ENCODE measurements around the gene KHSRP. TPM values are rescaled to one million over a fixed set of nuclear protein-coding genes. Genes with fewer than 3 reads are reported as not detected.
A peak's percentile ranks its signal among the peaks of the same experiment; 100 is the strongest.

KHSRP gene
- polyA plus RNA-seq (ENCODE audit: insufficient read length): 280 TPM
- long read RNA-seq, donor 1, transcript KHSRP-212 (3 exons, 851 nt): major isoform, 33 of 122 reads
- long read RNA-seq, donor 1, transcript KHSRP-211 (2 exons, 428 nt): minor isoform, 5 of 122 reads
- long read RNA-seq, donor 1, partial matches to known transcripts: 82 of 122 reads
- long read RNA-seq, donor 1, other reads (novel, unspliced or antisense): 0 of 122 reads
- long read RNA-seq, donor 2, transcript KHSRP-212 (3 exons, 851 nt): major isoform, 13 of 44 reads
- long read RNA-seq, donor 2, transcript KHSRP-211 (2 exons, 428 nt): minor isoform, 6 of 44 reads
- long read RNA-seq, donor 2, partial matches to known transcripts: 22 of 44 reads
- long read RNA-seq, donor 2, other reads (novel, unspliced or antisense): 0 of 44 reads
- long read RNA-seq, donor 3, transcript KHSRP-212 (3 exons, 851 nt): major isoform, 8 of 30 reads
- long read RNA-seq, donor 3, partial matches to known transcripts: 17 of 30 reads
- long read RNA-seq, donor 3, other reads (novel, unspliced or antisense): 0 of 30 reads
- long read RNA-seq, donor 4, partial matches to known transcripts: 0 of 2 reads
- long read RNA-seq, donor 4, other reads (novel, unspliced or antisense): 0 of 2 reads
- long read RNA-seq, donor 5, partial matches to known transcripts: 0 of 6 reads
- long read RNA-seq, donor 5, other reads (novel, unspliced or antisense): 0 of 6 reads
- long read RNA-seq, donor 6, transcript KHSRP-212 (3 exons, 851 nt): major isoform, 17 of 52 reads
- long read RNA-seq, donor 6, partial matches to known transcripts: 31 of 52 reads
- long read RNA-seq, donor 6, other reads (novel, unspliced or antisense): 0 of 52 reads
- long read RNA-seq, donor 7, transcript KHSRP-212 (3 exons, 851 nt): major isoform, 18 of 73 reads
- long read RNA-seq, donor 7, partial matches to known transcripts: 48 of 73 reads
- long read RNA-seq, donor 7, other reads (novel, unspliced or antisense): 0 of 73 reads
- long read RNA-seq, donor 8, transcript KHSRP-212 (3 exons, 851 nt): major isoform, 5 of 8 reads
- long read RNA-seq, donor 8, partial matches to known transcripts: 0 of 8 reads
- long read RNA-seq, donor 8, other reads (novel, unspliced or antisense): 0 of 8 reads

GRCh38 chr19:6424195-6424938, at the start of gene KHSRP:
TSS of gene KHSRP (minus strand) at chr19:6424811. CDS start at chr19:6424701, 110 bp downstream.
- no peak for DNase-seq

DNA sequence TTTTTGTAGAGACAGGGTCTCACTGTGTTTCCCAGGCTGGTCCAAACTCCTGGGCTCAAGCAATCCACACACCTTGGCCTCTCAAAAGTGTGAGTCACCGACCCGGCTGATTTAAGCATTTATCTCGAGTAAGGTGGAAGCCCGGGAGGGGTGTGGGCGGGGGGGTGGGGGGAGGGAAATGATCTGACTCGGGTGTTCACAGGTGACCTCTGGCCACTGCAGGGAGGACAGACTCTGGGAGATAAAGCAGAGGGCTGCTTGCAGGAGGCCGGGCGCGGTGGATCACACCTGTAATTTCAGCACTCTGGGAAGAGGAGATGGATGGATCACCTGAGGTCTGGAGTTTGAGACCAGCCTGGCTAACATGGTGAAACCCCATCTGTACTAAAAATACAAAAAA, 49.0 kb upstream of the KHSRP start:
- no peak for DNase-seq

GRCh38 chr19:6472713-6473112, 48.1 kb upstream of the KHSRP start:
- DNase-seq: no peak

DNA sequence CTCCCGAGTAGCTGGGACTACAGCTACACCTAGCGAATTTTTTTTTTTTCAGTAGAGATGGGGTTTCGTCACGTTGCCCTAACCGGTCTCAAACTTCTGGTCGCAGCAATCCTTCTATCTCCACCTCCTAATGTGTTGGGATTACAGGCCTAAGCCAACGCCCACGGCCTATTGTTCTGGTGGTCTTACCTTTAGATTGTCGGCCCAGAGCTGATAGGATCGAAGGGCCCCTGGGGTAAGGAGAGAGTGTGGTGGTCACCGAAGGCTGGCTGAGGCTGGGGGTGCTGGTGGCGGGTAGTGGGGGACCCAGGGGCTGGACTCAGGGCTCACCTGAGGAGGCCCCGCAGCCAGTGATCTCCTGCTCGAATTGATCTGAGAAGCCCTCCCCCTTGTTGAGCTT, 46.5 kb upstream of the KHSRP start:
- DNase-seq: no peak

DNA sequence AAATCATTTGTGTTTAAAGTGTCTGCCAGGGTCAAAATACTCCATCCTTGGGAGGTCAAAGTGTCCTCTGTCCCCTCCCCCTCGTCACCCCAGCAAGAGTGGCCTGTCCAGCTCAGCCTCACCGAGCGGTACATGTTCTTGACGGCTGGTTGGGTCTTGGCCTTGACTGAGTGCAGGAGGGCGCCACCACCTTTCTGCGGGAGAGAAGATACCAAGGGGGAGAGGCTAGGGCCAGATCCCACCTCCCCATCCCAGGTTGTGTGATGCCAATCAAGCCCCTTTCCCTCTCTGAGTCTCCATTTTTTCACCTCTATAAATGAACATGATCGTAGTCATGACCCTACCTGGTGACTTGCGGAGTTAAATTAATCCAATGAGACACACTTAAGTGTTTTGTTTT, 45.6 kb upstream of the KHSRP start:
- DNase-seq: no peak

DNA sequence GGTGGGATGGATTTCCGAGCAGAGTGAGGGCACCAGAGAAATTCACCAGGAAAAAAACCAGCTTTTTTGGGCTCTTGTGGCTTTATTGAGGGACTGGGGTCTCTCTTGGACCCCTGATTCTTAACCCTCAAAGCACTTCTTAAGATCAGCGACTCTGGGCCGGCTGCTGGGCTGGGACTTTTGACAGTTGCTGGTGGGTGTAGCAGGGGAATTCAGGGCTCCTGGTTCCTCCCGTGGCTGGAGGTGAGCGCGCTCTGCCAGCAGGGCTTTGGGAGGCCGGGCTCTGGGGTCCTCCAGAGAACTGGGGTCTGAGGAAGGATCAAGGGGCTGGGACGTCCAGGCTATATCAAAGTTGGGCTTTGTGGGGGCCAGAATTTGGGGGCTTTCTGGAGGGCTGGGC, 42.8 kb upstream of the KHSRP start:
- DNase-seq: no peak

- DNase-seq: no peak
Measured at GRCh38 chr19:6466526-6467248, 42.1 kb upstream of the KHSRP start.

DNA sequence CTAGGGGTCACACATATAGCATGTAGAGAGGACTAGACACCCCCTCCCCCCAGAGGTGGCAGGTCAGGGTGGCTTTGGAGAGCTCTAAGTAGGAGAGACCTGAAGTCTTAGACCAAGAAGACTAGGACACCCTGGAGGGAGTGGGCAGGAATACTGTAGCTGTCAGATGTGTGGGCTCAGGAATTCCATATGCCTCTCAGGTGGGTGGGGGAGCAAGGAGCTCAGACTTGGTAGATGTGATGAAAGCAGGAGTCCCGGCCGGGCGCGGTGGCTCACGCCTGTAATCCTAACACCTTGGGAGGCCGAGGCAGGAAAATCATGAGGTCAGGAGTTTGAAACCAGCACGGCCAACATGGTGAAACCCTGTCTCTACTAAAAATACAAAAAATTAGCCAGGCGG, 41.1 kb upstream of the KHSRP start:
- DNase-seq: no peak

DNA sequence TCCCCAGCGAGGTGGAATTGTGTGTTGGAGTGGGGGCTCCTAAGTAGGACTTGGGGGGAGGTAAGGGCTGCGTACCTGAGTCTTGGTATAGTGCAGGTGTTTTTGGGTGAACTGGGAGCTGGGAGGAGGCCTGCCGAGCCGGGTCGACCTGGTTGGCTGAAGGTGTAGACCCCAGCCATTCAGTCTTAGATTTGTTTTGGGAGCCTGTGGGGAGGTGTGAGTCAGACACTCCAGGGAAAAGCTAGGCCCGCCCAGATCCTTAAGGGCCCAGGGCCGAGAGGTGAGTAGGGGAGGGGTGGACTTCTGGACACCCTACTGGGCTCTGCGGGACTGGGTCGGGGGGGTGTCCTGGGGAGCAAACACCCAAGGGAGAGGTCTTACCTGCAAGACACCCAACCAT, 40.4 kb upstream of the KHSRP start:
- DNase-seq: no peak

GRCh38 chr19:6464070-6464873, 39.7 kb upstream of the KHSRP start, which contains the start of gene CRB3:
TSS of gene CRB3 (plus strand) at chr19:6464271. CDS start at chr19:6464702, 431 bp downstream.
- peak; percentile 68 for DNase-seq

GRCh38 chr19:6460099-6460884, 35.7 kb upstream of the KHSRP start:
- peak; percentile 99 for DNase-seq

DNA sequence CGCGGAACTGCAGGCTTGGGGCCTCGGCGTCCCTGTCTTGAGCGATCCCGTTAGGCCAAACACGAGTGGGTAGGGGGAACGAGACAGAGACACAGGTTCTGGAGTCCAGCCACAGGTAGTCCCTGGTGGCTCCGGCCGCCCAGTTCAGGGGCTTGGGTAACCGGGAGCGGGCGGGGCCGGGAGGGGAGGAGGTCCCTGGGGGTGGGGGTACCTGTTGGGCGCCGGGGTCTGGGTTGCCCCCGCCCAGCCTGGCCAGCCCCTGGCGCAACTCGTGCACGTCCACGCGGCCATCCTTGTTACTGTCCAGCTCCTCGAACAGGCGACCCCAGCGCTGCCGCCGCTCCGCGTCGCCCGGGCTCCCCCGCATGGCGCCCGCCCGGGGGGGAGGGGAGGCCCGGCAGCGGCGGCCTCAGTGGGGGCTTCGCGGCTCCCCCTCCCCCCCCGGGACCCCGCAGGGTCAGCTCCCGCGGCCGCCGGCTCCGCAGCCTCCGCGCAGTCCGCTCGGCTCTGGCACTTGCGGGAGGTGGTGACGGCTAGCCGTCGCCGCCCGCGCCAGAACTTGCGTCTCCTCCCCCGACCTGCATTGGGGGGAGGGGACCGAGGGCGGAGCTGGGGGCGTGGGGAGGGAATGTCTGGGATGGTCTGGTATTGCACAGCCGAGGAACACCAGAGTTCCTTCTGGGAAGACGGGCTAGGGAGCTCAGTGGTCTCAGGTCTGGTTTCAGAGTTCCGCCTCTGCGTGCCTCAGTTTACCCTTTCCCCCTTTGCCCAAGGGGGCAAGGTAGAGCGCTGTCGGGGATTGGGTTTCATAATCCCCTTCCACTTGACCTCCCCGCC, 34.9 kb upstream of the KHSRP start, which contains the start of gene SLC25A23:
TSS of gene SLC25A23 (minus strand) at position 531 of the 837 bp plus-strand sequence. CDS start at position 367, 164 bp downstream.
- peak; percentile 75 for DNase-seq

DNA sequence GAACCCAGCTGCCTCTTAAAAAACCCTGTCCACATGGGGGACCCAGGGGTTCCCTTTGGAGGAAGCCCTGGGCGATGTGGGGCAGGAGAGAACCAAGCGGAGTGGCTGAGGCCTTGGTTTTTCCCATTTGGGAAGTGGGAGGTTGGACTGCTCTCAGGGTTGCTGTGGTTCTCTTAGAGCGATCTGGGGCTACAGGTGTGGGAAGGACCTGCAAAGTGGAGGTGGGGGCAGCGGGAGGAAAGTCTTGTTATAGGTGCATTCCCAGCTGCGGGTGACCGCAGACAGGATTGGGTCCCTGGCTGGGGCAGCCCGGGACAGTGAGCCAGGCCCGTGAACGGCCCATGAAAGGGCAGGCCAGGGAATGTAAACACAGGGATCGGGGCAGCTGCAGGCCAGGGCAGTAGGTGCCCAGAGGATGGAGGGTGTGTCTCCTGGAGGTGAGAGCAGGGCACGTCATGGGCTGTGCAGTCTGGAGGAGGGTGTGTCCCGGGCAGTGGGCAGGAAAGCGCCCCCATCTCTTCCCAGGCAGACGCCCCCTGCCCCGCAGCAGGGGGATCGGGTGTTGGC, 34.2 kb upstream of the KHSRP start:
- DNase-seq: no peak

DNA sequence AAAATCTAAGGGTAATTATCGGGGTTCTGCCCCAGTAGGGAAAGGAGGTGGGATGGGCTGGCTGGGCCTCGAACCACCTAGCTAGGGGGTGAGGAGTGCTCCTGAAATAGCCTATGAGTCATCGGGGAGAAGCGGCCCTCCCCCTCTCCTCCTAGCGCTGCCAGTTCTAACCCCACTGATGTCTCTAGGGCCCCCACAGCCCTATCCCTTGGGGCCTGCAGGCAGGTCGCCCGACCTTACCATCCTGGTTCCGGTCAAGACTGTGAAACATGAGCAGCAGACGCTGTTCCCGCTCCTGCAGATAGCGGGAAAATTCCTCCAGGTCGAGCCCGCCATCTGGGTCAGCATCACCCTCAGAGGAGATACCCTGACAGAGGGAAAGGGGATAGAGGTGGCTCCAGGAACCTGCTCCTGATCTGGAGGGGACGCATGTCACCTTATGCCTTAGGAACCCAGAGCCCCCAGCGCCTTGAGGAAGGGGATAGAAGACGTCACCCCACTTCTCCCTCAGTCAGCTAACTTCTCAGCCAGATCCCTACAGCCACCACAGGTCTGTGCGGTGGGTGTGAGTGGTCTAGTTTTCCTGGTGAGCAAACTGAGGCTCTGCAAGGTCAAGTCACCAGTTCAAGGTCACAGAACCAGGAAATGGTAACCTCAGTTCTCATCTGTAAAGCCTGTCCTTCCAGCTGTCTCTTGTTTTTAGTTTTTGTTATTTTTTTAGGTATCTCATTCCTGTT, 33.5 kb upstream of the KHSRP start:
- DNase-seq: no peak

DNA sequence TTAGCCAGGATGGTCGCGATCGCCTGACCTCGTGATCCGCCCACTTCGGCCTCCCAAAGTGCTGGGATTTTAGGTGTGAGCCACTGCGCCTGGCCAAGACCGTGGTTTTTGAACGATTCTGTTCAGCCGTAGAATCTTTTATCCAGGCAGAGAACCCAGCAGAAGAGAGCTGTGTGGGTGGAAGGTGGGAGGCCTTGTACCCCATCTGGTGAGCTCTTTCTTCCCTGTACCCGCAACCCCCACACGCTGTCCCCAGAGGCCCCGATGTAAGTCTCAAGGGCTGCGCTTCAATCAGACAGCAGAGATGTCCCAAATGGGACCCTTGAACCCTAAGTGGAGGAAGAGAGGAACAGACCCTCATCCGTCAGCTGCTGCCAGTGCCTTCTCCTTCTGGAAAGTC, 31.3 kb upstream of the KHSRP start:
- DNase-seq: no peak

DNA sequence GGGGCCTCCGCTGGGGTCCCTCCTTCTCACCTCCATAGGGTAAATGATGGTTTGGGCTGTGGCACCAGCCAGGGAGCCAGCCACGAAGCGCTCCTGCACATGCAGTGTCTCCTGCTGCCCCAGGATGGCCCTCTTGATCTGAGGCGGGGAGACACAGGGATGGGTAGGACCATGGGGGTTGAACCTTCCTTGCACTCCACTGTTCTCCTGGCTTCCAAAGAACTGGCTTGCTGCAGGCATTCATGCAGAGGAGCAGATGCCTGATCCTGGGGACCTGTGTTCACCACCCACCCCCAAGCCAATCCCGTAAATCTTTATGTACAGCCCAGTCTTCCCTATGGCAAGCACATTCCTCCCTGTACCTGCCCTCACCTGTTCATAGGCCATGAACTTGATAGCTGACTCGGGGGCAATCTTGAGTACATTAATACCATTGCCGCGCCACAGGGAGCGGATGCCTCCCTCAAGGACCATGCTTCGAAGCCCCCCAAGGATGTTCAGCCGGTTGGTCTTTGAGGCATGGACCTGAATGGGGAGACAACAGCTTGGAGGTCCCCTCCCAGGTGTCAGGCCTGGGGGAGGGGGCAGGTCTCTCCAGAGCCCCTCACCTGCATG, 29.4 kb upstream of the KHSRP start:
- no peak for DNase-seq

DNA sequence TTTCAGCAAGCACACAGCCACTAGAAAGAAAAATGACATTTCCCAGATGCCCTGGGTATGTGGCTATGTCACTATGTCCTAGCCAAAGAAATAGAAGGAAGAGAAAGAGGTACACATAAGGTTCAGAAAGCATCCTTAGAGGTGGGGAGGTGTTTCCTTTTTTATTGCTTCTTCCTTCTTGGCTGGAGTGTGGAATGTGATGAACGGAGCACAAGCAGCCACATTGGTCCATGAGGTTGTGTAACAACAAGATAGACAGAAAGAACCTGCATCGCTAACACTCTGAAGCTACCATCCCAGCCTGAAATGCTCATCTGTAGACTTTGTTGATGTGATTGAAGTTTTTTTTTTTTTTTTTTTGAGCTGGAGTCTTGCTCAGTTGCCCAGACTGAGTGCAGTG, 28.3 kb upstream of the KHSRP start:
- DNase-seq: no peak
